GM18511 (cell line): ENCODE measurements around the gene ZNF148.
"Not testable (repeated sequence)": the region's sequence is repeated elsewhere in the genome, so short reads cannot be mapped to it uniquely, and the experiment has no call there.

Source experiments
- ATAC-seq: cut with Tn5 transposase; IDR thresholded peaks from one replicate; pipeline ENCODE4 v1.9.1; 2021; ENCODE audit warnings: mild to moderate bottlenecking, moderate library complexity; ENCODE audit not compliant: unreplicated experiment

The ZNF148 gene

DNA sequence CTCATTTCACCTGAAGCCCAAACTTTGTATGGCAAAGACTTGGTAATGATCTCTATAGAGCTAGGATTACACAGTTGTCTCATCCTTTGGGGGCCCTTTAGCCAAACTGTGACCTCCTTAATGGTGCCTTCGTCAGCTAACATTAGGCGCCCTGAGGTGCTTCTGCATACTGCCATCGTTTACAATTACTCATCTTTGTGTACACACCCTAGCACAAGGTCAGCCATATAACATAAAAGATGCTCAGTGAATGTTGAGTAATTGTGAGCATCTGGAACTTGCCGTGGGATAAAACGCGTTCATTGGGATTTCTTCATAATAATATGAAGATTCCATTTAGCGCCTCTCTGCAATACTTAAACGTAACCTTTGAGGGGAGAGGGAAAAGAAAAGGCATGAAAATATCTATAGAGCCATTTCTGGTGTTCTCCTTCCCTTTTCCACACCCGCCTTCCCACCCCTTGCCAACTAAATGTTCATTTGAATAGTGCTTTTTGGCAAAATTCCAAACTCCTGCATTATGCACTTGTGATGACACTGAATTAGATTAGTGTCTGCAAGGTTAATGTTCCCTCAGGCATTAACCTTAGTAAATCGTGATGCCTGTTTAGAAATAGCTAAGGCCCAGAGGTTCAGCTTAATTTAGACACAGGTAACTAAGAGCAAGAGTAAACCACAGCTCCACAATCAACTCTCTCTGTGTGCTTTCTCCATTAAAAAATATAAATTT is 990 bp upstream of the ZNF148 start:
- ATAC-seq, result no peak

- peak; percentile 32 for ATAC-seq
Measured at GRCh38 chr3:125374501-125374995, 577 bp downstream of the ZNF148 start.

DNA sequence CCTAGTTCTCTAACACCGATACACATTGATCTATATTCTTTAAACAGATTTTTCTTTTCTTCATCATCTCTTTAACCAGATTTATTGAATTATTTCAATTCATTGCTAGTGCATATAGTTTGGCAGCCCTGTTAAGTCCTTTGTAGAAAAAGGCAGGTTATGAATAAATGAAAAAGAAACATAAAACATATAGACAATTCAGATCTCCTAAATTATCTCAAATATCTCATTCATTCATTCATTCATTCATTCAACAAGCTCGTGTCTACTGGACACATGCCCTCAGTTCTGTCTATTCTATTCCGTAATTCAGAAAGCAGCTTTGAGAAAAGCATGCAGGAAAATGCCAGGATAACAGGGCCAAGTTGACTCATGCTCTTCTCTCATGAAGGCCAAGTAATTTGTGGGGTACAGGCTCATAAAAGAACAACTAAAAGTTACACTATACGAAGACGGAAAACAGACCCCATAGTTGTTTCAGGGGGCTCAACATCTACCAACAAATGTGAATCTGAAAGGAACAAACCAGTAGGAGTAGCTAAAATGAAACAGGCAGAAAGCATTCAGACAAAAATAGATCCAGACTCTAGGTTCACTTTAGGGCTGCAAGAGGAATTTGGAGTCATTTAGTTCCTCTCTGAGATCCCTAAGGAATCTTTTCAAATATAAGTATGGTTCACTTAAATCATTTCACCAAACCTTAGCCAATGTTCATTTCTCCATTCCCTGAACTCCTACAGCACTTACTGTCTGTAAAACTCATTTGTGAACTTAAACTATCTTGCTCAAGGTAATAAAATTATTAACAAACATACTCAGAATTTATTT is 7.5 kb downstream of the ZNF148 start:
- ATAC-seq, result no peak

- no peak for ATAC-seq
Measured at GRCh38 chr3:125366132-125366531, 9.0 kb downstream of the ZNF148 start.

DNA sequence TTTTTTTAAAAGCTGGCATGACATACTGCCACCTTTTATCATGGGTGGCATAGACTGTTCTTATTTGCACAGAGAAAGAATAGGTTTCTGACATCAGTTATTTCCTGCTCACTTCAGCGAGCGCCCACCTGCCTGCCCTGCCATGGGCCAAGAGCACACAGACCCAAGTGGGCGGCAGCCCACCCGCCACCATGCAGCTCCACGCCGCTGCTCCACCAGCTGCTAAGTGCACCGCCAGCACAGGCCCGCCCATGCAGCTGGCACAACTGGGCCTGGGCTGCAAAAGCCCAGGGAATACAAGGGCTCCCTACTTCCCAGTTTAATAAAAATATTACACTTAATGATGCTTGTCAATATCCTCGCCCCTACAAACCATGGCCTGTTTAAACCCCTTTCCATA is 15.4 kb downstream of the ZNF148 start:
- no peak for ATAC-seq

GRCh38 chr3:125358923-125359322 is 16.2 kb downstream of the ZNF148 start:
- ATAC-seq, result no peak

DNA sequence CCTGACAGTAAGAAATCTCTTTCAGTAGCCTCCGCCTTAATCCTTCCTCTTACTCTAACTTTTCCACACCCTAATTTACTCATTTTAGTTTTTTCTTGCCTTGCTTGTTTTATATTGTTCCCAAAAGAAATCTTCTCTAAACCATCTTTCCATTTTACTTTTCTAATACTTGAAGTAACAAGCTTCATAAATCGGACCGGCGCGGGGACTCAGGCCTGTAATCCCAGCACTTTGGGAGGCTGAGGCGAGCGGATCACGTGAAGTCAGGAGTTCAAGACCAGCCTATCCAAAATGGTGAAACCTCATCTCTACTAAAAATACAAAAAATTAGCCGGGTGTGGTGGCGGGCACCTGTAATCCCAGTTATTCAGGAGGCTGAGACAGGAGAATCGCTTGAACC is 17.3 kb downstream of the ZNF148 start:
- ATAC-seq, result no peak

GRCh38 chr3:125357032-125357658 is 18.0 kb downstream of the ZNF148 start:
- peak; percentile 86 for ATAC-seq

- ATAC-seq, result no peak
Measured at GRCh38 chr3:125356140-125357026, 18.7 kb downstream of the ZNF148 start.

GRCh38 chr3:125353659-125354058 is 21.5 kb downstream of the ZNF148 start:
- ATAC-seq, result no peak

DNA sequence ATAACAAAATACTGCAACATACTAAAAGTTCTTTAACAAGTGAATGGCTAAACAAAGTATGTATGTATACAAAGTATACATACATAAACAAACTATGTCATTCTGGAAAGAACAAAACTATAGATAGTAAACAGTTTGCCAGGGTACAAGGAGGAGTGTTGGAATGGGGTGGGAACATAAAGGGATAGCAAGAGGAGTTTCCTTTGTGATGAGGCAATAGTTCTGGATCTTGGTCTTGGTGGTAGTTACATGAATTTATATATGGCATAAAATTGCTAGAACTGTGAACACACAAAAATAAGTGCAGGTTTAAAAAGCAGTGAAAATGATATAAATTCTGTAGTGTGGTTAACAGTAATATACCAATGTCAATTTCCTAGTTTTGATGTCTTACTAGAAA is 22.0 kb downstream of the ZNF148 start:
- ATAC-seq, result no peak

DNA sequence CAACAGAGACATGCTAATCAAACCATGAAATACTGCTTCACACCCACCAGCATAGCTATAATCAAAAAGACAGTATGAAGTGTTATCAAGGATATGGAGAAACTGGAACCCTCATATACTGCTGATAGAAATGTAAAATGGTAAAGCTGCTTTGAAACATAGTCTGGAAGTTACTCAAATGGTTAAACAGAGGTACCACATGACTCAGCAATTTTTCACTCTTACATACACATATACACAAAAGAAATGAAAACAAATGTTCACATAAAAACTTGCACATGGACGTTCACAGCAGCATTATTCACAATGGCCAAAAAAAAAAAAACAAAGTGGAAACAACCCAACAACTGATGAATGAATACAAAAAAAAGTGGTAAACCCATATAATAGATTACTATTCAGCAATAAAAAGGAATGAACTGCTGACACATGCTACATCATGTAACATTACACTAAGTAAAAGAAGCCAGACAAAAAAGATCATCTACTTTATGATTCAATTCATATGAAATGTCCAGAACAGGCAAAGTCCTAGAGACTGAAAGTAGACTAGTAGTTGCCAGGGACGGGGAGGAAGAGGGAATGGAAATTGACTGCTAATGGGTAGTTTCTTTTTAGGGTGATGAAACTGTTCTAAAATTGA is 23.2 kb downstream of the ZNF148 start:
- no peak for ATAC-seq

DNA sequence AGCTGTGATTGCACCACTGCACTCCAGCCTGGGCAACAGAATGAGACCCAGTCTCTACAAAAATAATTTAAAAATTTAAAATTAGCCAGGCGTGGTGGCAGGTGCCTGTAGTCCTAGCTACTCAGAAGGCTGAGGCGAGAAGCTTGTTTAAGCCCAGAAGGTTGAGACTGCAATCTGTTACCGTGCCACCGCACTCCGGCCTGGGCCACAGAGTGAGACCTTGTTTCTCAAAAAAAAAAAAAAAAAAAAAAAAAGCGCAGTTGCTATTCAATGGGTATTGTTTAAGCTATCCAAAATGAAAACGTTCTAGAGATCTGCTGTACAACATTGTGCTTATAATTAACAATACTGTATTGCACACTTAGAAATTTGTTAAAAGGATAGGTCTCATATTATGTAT is 24.0 kb downstream of the ZNF148 start:
- ATAC-seq, result no peak

DNA sequence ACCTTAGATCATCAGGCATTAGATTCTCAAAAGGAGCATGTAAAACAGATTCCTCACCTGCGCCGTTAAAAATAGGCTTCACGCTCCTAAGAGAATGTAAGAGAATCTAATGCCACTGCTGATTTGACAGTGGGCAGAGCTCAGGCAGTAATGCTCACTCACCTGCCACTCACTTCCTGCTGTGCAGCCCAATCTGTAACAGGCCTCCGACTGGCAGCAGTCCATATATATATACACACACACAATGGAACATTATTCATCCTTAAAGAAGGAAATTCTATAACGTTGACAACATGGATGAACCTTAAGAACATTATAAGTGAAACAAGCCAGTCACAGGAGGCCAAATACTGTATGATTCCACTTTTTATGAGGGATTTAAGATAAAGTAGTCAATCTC is 24.5 kb downstream of the ZNF148 start:
- no peak for ATAC-seq

DNA sequence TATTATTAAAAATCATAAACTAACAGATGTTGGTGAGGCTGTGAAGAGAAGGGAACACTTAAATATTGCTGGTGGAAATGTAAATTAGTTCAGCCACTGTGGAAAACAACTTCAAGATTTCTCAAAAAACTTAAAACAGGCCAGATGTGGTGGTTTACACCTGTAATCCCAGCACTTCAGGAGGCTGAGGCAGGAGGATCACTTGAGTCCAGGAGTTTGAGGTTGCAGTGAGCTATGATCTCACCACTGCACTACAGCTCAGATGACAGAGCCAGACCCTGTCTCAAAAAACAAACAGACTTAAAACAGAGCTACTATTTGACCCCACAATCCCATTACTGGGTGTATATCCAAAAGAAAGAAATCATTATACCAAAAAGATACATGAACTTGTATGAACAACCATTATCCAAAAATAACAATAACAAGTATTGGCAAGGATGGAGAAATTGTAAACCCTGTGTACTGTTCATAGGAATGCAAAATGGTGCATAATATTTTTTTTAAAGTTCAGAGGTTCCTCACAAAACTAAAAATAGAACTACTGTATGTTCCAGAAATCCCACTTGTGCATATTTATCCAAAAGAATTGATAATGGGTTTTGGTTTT is 25.5 kb downstream of the ZNF148 start:
- ATAC-seq, result no peak

GRCh38 chr3:125349055-125349454 is 26.1 kb downstream of the ZNF148 start:
- ATAC-seq, result no peak

- ATAC-seq, result not testable (repeated sequence)
Measured at GRCh38 chr3:125343367-125343766, 31.8 kb downstream of the ZNF148 start.

GRCh38 chr3:125340121-125340520 is 35.0 kb downstream of the ZNF148 start:
- no peak for ATAC-seq

DNA sequence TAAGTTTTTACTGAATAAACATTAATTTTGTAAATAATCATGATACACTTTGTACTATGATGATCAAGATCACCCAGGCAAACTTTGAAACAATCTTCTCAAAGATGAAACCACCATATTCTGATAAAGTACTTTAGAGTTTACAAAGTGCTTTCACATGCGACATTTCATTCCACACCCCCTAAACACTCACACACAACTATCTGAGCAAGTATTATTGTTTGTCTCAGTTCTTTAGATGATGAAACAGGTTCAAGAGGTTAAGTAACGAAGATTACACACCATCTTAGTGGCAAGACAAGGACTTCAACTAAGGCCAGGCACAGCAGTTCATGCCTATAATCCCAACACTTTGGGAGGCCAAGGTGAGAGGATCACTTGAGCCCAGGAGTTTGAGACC is 37.6 kb downstream of the ZNF148 start:
- ATAC-seq, result no peak
